Hippocampal formation (tissue), 2 donors: Measurements from ENCODE around the gene ANP32E.
"Not testable (repeated sequence)": the region's sequence is repeated elsewhere in the genome, so short reads cannot be mapped to it uniquely, and the experiment has no call there.

Experiments used
- DNase-seq, 2 donors: peaks; one replicate each; lab custom pipeline; 2025; lab: John Stamatoyannopoulos, UW

The ANP32E gene

DNA sequence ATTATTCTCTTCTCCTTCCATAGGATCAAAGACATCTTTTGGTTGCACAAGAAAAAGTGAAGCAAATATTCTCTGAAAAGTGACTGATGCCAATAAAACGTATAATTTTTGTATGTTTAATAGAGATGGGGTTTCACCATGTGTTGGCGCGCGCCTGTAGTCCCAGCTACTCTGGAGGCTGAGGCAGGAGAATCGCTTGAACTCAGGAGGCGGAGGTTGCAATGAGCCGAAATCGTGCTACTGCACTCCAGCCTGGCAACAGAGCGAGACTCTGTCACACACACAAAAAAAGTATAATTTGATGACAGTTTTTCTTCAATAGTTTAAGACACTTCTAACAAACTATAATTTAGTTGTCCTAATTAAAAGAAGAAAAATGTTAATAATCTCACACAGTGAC lies 23.8 kb downstream of the ANP32E start:
- DNase-seq, result no peak

DNA sequence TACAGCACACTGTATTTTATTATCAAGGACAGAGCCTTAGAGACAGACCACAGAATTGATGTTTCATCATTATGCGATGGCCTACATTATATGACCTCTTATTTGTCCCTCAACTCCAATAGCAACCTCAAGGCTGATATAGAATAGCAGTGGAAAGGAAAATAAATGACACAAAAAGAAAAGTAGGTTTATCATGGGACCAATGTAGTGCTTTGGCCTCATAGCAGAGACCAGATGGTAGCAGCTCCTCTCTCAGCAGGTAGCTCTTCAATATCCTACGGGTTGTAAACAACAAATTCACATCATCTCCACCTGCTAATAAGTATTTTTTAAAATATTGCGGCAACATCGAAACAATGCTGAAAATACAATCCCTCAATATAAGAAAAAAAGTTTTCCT lies 25.2 kb downstream of the ANP32E start:
- no peak for DNase-seq

DNA sequence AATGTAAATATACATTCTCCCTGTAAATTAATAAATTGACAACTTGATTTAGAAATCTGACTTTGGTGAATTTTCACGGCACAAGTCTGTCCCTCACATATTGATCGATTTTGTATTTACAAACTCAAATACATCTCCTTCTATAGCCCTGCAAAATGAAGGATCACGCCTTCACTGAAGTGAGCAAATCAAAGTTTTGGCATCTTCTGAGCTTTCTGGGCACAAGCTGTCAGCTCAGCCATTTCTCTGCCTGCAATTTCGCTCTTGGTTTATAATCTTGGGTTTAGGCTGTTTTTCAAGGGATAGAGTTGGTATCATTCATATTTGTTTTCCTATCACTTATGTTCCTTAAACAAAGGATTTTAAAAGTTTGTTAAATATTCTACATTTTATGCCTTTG lies 25.8 kb downstream of the ANP32E start:
- no peak for DNase-seq

DNA sequence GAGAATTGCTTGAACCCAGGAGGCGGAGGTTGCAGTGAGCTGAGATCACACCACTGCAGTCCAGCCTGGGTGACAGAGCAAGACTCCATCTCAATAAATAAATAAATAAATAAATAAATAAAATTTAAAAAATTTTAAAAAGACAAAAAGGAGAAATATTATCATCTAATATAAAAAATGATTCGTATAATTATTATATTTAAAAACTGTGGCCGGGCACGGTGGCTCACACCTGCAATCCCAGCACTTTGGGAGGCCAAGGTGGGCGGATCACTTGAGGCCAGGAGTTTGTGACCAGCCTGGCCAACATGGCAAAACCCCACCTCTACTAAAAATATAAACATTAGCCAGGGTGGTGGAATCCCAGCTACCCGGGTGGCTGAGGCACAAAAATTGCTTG lies 27.5 kb downstream of the ANP32E start:
- not testable (repeated sequence) for DNase-seq

DNA sequence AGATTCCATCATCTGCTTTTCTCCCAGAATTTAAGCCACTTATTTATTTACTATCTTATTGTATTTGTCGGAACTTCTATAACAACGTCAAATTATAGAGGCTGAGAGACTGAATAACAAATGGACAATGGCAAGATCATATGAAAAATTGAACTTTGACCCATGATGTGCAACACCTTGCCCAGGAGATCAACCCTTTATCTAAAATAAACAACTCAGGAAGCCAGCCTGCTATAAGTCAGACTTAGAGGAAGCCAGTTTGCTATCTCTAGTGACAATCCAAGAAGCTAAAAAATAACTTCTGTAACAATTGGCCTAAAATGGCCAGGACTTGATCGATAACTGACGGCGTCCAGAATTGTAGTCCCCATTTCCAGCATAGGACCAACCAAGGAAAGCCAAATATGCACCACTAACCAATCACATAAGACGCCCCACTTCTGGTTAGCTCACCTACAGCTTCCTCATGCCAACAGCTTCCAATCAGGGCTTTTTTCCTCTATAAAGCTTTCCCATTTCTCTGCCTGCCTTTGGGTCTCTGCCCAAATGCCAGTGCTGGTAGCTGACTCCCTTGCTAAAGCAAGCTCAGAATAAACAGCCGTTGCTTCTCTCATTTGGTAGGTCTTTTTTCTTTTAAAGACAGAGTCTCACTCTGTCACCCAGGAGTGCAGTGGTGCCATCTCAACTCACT lies 28.5 kb downstream of the ANP32E start:
- DNase-seq, result no peak

DNA sequence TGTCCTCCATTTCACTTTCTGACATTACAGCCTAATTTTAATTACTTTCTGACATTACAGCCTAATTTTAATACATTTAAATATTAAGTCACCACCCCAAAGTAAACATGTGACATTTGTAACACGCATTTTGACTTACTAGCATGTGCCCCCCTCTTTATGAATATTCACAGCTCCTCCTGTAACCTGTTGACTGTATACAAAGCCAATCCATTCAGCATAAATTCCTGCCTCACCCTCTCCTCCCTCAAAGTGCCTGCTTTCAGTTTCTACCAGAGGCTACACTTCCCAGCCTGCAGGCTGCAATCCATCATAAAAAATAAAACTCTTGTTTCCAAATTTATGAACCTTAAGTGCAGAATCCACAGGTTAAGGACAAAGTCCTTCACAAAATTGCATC lies 39.5 kb downstream of the ANP32E start:
- no peak for DNase-seq

DNA sequence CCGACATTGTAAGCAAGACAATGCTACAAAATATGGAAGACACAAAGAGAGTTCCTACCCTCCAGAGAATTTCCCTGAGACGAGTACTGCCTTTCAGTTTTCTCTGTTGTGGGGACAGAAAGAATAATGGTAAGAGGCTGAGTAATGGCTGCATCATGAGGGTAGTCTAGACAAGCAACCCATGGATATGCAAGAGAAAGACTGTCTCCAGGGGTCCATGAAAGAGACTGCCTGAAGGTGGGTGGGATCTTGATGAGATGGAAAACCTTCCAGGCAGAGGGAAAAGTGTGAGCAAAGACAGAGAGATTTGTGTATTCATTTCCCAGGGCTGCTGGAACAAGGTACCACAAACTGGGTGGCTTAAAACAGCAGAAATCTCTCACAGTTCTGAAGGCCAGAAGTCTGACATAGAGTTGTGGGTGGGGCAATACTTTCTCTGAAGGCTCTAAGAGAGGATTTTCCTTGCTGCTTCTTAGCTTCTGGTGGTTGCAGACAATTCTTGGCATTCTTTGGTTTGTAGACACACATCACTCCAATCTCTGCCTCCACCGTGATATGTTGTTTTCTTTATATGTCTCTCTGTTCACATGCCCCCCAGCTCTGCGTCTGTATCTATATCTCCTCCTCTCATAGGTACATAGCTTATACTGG lies 41.4 kb downstream of the ANP32E start:
- DNase-seq, result no peak

DNA sequence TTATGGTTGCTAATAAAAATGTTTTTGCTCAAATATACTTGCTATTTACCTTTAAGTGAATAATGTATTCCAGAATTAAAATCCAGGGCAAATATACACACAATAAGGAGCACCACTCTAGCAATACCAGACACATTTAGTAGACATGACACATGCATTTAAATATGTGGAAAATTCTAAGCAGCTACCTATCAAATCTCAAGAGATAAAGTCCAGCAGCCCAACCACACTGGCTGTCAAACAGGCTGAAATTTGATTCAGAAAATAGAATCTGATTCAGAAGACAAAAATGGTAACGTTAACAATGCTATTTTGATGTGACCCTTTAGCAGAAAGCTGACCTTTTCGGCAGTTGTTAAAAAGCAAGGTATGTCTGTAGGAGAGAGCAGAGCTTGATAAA lies 43.9 kb downstream of the ANP32E start:
- no peak for DNase-seq

DNA sequence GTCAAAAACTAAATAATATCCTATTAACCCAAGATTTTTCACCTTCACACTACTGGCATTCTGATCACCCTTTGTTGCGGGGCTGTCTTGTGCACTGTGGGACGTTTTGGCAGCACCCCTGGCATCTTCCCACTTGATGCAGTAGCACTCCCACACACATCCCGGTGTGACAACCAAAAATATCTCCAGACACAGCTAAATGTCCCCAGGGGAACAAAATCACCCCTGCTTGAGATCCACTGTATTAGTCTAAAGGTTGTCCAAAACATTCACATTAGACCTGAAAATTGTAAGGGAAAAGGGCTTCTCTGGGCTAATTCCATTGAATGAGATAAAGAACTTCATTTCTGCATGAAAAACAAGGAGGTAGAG lies 48.4 kb downstream of the ANP32E start:
- no peak for DNase-seq

DNA sequence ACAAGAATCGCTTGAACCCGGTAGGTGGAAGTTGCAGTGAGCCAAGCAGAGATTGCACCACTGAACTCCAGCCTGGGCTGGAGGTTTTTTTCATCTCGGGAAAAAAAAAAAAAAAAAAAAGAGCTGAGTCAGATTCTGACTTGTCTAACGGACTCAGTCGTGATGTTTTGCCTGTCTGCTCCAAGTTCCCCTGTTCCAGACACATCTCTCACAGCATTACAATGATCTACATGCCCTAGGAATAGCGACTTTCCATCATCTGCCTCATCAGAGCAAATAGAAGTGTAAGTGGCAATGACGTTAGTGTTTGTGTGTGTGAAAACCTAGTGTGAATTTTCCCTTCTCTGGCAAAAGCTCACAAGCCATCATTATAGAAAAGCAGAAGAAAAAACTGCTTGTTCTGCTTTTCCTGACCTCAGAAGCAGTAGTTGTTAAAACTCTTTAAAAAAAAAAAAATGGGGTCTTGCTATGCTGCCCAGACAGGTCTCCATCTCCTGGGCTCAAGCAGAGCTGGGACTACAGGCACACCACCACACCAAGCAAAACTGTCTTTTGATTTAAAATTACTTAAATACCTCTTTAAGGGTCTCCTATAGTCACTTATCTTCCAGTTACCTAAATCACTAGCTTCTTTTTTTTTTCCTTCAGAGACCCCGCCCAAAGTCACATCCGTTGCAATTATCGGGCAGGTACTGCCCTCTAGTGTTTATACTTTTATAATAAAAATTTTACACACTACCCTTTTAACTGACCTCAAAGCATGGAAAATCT lies 48.9 kb downstream of the ANP32E start:
- peak in 1 of 2 donors; percentile 56 for DNase-seq

DNA sequence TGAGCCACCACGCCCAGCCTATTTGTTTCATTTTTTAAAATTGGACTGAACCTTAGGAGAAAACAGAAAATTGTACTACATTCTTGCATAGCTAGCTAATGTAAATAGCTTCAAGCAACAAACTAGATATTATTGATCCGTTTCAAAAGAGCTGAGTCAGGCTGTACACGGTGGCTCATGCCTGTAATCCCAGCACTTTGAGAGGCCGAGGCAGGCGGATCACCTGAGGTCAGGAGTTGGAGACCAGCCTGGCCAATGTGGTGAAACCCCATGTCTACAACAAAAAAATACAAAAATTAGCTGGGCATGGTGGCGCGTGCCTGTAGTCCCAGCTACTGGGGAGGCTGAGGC lies 49.5 kb downstream of the ANP32E start:
- DNase-seq, result not testable (repeated sequence)

DNA sequence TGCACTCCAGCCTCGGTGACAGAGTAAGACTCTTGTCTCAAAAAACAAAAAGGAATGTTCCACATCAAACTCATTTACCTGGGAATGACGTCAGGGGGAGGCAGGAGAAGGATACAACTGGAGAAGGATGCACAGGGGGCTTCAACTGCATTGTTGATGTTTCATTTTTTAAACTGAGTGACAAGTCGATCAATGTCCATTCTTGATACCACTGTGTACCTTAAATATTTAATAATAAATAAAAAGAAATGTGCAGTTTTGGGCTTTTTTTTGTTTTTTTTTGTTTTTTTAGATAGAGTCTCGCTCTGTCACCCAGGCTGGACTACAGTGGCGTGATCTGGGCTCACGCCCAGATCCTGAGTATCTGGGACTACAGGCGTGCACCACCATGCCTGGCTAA lies 50.4 kb downstream of the ANP32E start:
- DNase-seq, result no peak

DNA sequence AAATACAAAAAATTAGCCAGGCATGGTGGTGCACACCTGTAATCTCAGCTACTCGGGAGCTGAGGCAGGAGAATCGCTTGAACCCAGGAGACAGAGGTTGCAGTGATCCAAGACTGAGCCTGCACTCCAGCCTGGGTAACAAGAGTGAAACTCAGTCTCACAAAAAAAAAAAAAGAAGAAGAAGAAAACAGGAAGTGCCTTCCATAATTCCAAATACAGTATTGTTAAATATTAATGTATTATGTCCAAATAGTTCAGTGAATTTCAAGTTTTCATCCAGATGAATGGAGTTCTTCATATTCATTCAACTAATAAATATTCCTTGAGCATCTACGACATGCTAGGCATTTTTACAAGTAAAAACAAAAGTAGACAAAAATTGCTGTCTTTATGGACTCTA lies 52.9 kb downstream of the ANP32E start:
- DNase-seq, result no peak

DNA sequence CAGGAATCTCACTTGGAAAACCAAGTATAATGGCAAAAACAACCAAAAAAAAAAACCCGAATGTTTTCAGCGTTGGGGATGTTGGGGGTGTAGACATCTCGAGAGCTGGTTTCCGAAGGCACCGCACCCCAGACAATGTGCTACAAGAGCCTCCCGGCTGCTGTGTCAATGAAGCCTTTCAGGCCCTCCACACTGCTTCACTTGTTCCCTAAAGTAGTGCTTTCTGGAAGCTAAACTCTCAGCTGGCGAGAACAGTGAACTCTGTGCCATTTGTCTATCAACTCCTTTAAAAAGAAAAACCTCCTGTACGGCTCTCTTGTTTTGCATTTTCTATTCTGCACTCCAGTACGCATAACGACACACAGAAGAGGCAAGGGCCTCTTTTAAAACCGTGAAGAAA lies 53.7 kb downstream of the ANP32E start:
- DNase-seq, result peak; percentile 47 to 87

DNA sequence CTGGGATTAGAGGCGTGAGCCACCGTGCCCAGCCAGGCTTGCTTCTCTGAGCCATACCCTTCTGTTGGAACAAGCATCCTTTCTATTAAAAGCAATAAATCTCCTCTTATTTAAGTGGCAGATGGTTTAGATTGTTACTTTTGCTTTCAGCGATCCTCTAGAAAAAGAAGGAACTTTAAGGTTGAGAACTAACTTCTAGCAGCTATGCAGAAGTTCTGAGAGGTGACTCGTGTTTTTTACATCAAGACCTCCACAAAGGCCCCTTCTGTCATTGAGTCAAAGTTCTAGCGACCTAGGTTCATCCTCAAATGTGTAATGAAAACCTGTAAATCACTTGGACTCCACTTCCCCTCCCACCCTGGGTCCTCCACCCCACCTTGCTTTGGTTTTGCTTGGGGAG lies 55.4 kb downstream of the ANP32E start:
- no peak for DNase-seq

DNA sequence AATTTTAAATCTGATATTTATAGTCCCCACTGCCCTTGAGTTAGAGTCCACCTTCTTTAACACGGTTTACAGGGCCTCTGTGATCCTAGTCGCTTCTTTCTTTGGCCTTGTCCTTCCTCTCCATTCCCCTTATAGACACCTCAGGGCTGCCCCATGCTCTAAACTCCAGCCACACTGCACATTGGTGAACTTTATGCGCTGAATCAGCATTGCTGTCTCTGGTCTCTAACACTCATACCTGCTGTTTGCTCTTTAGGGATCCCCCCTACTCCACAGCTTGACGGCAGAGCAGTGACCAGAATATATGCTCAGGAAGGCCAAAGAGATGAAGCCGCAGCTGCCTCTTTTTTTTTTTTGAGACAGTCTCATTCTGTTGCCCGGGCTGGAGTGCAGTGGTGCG lies 56.0 kb downstream of the ANP32E start:
- no peak for DNase-seq

DNA sequence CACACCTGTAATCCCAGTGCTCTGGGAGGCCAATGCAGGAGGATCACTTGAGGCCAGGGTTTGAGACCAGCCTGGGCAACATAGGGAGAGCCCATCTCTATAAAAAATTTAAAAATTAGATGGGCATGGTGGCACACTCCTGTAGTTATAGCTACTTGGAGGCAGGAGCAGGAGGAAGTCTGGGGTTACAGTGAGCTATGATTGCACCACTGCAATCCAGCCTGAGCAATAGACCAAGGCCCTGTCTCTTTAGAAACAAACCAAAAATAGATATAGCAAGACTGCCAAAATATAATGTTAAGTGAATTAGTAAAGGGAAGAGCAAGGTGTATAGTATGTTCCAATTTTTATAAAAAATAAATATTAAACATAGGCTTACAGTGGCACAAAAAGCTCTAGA lies 57.4 kb downstream of the ANP32E start:
- no peak for DNase-seq

DNA sequence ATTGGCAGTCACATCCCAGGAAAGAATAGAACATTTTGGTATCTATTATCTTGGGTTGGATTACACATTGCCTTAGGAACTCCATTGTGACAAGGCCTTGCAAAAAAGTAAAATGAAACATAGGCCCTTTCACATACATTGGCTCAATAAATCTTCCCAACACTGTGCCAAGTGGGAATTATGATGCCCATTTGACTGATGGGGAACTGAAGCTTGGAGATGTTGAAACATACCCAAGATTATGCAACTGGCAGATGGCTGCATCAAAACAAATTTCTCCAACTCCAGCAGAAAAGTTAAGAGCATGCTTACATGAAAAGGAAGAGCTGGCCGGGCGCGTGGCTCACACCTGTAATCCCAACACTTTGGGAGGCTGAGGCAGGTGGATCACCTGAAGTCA lies 59.3 kb downstream of the ANP32E start:
- DNase-seq, result no peak

DNA sequence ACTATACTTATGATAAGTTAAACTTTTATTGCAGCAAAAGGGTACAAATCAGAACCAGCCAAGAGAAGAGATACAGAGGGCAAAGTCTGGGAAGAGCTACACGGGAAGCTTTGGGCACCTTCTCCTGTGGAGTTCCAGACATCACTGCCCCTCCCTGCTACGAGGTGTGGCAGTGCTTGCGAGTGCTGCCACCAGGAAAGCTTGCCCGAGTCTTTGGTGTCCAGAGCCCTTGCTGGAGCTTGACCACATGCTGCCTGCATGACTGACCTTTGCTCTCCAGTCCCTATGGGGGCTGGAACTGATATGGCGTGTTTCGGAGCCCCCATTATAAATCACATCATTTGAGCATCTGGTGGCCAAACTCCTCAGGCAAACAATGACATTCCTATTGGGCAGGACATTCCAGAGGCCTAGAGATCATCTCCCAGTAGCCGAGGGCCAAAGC lies 62.7 kb downstream of the ANP32E start:
- DNase-seq, result no peak

DNA sequence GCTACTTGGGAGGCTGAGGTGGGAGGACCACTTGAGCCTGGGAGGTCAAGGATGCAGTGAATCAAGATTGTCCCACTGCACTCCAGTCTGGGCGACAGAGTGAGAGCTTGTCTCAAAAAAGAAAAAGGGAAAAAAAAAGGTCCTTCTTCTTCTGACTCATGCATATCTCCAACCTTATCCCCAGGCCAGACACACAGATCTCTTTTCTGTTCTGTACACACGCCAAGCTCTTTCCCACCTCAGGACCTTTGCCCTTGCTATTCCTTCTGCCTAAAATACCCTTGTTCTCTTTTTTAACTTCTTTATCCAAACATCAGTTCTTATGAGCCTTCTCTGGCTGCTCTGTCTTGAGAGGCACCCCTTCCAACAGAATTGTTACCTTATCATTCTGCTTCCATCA lies 64.1 kb downstream of the ANP32E start:
- DNase-seq, result no peak

DNA sequence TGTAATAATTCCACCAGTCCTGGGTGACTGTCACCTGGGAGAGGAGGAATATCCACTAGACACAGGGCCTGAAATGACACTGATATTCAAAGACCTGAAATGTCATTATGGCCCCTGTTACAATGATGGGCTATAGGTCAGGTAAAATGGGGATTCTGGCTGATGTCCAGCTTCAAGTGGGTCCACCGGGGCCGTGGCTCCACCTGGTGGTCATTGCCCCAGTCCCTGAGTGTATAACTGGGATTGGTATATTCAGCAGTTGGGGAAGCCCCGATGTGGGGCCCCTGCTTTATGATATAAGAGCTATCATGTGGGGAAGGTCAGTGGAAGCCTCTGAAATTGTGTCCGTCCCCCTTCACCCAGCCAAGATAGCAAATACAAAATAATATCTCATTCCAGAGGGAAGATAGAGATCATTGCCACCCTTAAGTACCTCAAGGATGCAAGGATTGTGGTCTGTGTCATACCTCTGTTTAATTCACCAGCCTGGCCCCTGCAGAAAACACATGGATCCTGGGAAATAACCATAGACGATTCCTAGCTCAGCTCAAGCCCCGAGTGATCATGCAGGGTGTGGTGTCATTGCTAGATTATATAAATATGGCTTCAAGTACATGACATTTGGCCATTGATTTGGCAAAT lies 66.8 kb downstream of the ANP32E start:
- peak in 1 of 2 donors; percentile 24 for DNase-seq
